ENCODE measurements around the gene GMPR2. TPM values are rescaled to one million over a fixed set of nuclear protein-coding genes. Genes with fewer than 3 reads are reported as not detected.

Gene GMPR2
- total and polyA plus RNA-seq, 3 donors from 2014 or later = 30.0 to 49.9 (median 42.2) TPM

- no peaks in the 10 kb centered on the region for H3K27me3 ChIP-seq
- H3K36me3 ChIP-seq (ENCODE audit: low read depth, missing control alignments) = no peaks in the 10 kb centered on the region
- no peaks in the 10 kb centered on the region for H3K9me3 ChIP-seq
- DNase-seq = no peak
- no peak overlapping the region for H3K4me3 ChIP-seq
- H3K4me1 ChIP-seq = no peaks in the 10 kb centered on the region
- TF ChIP-seq POLR2A (IDR thresholded peaks at IDR 0.05) (no peak), CTCF (IDR thresholded peaks at IDR 0.05) (no peak)
- intact Hi-C loops (cut with DNase I; ENCODE audit: low total_unique reads) = no loop called here
- H3K27ac ChIP-seq = no peak overlapping the region
- WGBS, 2 donors = 93 to 98% methylated on average over 9 to 12 of the region's 12 CpGs
Observed at GRCh38 chr14:24255931-24256711, 23.4 kb downstream of the GMPR2 start.

- DNase-seq = no peak
- H3K27ac ChIP-seq = no peak overlapping the region
- intact Hi-C loops (cut with DNase I; ENCODE audit: low total_unique reads) = no loop called here
- no peaks in the 10 kb centered on the region for H3K9me3 ChIP-seq
- H3K36me3 ChIP-seq (ENCODE audit: low read depth, missing control alignments) = no peaks in the 10 kb centered on the region
- no peaks in the 10 kb centered on the region for H3K27me3 ChIP-seq
- no peak overlapping the region for H3K4me3 ChIP-seq
- no peak for TF ChIP-seq POLR2A (IDR thresholded peaks at IDR 0.05)
- no peak for TF ChIP-seq CTCF (IDR thresholded peaks at IDR 0.05)
- WGBS, 2 donors = 76 to 83% methylated on average over 4 of the region's 4 CpGs
- H3K4me1 ChIP-seq = no peaks in the 10 kb centered on the region
Observed at GRCh38 chr14:24256960-24257359, 24.2 kb downstream of the GMPR2 start.

GRCh38 chr14:24258119-24258518 is 25.4 kb downstream of the GMPR2 start:
- no peak for TF ChIP-seq CTCF (IDR thresholded peaks at IDR 0.05)
- TF ChIP-seq POLR2A (IDR thresholded peaks at IDR 0.05) = no peak
- intact Hi-C loops (cut with DNase I; ENCODE audit: low total_unique reads) = no loop called here
- DNase-seq = no peak
- 87 to 92% methylated on average over 6 to 9 of the region's 9 CpGs for WGBS, 2 donors
- Histone ChIP-seq H3K27ac (no peak overlapping the region), H3K27me3 (no peaks in the 10 kb centered on the region), H3K36me3 (ENCODE audit: low read depth, missing control alignments) (no peaks in the 10 kb centered on the region), H3K4me3 (no peak overlapping the region), H3K4me1 (no peaks in the 10 kb centered on the region), H3K9me3 (no peaks in the 10 kb centered on the region)

DNA sequence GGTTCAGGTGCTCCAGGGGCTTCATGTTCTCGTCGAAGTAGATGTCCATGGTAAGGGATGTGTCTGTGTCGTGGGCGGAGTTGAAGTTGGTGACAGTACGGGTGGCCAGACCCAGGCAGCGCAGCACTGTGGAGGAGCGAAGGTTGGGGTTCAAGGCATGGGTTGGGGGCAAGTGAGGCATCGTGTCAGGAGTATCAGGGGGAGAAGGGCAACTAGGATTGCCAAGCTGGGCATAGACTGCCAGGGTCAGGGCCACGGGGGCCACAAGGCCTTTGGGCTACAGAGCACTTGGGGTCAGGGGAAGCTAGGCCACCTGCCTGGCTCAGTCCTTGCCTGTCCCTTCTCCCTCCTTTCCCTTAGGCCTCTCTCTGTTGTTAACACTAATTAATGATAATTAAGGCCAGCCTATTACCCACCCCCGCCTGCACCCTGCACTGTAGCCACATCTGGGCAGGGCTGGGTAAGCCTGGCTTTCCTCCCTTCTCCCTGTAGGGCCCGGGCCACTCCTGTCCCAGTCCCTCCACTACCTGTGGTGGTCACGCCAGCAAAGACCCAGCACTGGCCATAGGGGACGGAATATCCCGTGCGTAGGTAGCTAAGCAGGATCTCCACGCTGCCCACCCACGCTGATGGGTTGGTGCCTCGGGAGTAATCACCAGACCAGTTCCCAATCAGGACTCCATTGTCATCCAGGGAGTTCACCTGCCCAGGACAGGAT is 26.0 kb downstream of the GMPR2 start:
- H3K27ac ChIP-seq = no peak overlapping the region
- DNase-seq = no peak
- no peak for TF ChIP-seq POLR2A (IDR thresholded peaks at IDR 0.05)
- TF ChIP-seq CTCF (IDR thresholded peaks at IDR 0.05) = no peak
- no peaks in the 10 kb centered on the region for H3K36me3 ChIP-seq (ENCODE audit: low read depth, missing control alignments)
- WGBS, 2 donors = 83 to 94% methylated on average over 5 to 18 of the region's 18 CpGs
- no peaks in the 10 kb centered on the region for H3K27me3 ChIP-seq
- intact Hi-C loops (cut with DNase I; ENCODE audit: low total_unique reads) = no loop called here
- H3K4me3 ChIP-seq = no peak overlapping the region
- no peaks in the 10 kb centered on the region for H3K9me3 ChIP-seq
- no peaks in the 10 kb centered on the region for H3K4me1 ChIP-seq

All from testis (tissue), 3 donors.